Vagina (tissue), 2 donors: Measurements from ENCODE around the gene GSTP1.

Experiments
- POLR2AphosphoS5 ChIP-seq, 2 donors: sonication (generic); formaldehyde crosslinking; IDR thresholded peaks; one replicate each; pipeline ENCODE4 v1.9.0; 2017; ENCODE audit warnings: antibody characterized with exemption in 2 of 2, mild to moderate bottlenecking in 2 of 2, low read depth in 1 of 2; ENCODE audit not compliant: insufficient read depth in 1 of 2
- TF ChIP-seq, protein P1 (sequence below), 3 experiments: fragments of 450-650 bp in 2 of 3; fragments of 200-600 bp in 1 of 3; sonication (generic) in 1 of 3; IDR thresholded peaks; one replicate each; pipeline ENCODE4 v1.5.1; 2017 to 2019; ENCODE audit warnings: antibody characterized with exemption in 3 of 3, mild to moderate bottlenecking in 2 of 3, moderate library complexity in 2 of 3

GRCh38 chr11:67592880-67593564 is 9.4 kb downstream of the GSTP1 start:
- TF ChIP-seq, protein P1, sequence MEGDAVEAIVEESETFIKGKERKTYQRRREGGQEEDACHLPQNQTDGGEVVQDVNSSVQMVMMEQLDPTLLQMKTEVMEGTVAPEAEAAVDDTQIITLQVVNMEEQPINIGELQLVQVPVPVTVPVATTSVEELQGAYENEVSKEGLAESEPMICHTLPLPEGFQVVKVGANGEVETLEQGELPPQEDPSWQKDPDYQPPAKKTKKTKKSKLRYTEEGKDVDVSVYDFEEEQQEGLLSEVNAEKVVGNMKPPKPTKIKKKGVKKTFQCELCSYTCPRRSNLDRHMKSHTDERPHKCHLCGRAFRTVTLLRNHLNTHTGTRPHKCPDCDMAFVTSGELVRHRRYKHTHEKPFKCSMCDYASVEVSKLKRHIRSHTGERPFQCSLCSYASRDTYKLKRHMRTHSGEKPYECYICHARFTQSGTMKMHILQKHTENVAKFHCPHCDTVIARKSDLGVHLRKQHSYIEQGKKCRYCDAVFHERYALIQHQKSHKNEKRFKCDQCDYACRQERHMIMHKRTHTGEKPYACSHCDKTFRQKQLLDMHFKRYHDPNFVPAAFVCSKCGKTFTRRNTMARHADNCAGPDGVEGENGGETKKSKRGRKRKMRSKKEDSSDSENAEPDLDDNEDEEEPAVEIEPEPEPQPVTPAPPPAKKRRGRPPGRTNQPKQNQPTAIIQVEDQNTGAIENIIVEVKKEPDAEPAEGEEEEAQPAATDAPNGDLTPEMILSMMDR (IDR thresholded peaks at IDR 0.05), result no peak
- TF ChIP-seq POLR2AphosphoS5 (IDR thresholded peaks at IDR 0.05; ENCODE audit: insufficient read depth in 1 of 2, low read depth in 1 of 2), result no peak
